Activated naive CD4-positive, alpha-beta T cell (primary cell): ENCODE results near the gene PAX2.
"Not testable (repeated sequence)": the region's sequence is repeated elsewhere in the genome, so short reads cannot be mapped to it uniquely, and the experiment has no call there.

Source experiments
- DNase-seq, 4 experiments: peaks; one replicate each; lab custom pipeline; 2025; lab: John Stamatoyannopoulos, UW

Gene PAX2

GRCh38 chr10:100744987-100745881 is at the start of gene PAX2:
Gene PAX2, plus strand, starts transcription at chr10:100745582. Its CDS starts 679 bp downstream, at chr10:100746261.
- no peak for DNase-seq

- no peak for DNase-seq
These were observed 48.9 kb upstream of the PAX2 start for GRCh38 chr10:100696477-100696901.

DNA sequence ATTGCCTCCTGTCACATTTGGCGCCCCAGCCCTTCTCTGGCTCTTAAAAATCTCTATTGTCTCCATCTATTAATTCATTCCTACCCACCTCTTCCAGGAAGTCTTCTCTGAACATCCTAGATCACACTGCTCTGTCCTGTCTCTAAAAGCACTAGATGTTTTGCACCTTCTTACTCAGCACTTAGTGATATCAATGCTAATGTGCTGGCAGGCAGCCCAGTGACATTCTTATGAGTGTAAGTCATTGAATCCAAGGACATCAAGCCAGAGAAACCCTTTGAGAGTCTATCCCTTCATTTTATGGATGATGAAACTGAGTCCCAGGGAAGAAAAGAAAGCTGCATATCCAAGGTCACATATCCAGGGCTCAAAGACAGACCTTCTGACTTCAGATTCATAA is 48.3 kb upstream of the PAX2 start:
- no peak for DNase-seq

DNA sequence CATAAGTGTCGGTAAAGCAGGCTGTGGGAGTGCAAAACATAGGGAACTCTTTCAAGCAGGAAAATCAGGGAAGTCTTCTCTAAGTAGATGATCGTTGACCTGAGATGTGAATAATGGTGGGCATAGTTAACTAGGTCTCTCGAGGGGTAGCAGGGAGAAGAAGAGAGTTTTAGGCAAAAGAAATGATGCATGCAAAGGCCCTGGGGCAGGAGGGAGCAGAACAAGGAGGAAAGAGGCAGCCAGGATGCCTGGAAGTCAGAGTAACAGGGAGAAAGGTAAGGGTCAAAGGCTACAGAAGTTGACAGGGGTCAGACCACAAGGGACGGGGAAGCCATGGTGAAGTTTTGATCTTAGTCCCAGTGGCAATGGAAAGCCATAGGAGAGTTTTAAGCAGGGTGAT is 47.8 kb upstream of the PAX2 start:
- no peak for DNase-seq

DNA sequence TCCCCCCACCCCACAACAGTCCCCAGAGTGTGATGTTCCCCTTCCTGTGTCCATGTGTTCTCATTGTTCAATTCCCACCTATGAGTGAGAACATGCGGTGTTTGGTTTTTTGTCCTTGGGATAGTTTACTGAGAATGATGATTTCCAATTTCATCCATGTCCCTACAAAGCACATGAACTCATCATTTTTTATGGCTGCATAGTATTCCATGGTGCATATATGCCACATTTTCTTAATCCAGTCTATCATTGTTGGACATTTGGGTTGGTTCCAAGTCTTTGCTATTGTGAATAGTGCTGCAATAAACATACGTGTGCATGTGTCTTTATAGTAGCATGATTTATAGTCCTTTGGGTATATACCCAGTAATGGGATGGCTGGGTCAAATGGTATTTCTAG is 43.7 kb upstream of the PAX2 start:
- not testable (repeated sequence) for DNase-seq

GRCh38 chr10:100705139-100705538 is 40.2 kb upstream of the PAX2 start:
- no peak for DNase-seq

DNA sequence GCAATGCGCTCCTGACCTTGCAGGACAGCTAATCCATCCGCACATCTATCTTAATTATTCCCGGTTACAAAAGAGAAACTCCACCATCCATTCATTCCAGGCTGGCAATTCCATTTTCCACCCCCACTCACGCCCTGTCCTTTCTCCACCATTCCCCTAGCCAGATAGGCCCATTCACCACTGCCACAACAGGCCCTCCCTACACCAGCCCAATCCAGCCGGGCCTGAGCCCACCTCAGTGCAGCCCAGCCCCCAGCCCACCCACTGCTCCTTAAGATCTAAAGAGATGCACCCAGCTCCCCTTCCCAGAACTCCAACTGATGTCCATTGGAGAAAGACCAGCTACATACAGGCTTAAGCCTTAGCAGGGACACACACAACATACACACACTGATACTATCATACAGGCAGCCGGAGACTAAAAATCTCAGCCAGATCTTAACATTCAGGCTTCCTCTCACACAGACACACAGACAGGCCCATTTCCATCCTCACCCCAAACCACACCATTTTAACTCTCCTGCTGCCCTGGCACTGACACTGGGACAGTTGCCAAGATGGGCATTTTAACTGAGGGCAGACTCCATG is 38.0 kb upstream of the PAX2 start:
- DNase-seq, result no peak

- no peak for DNase-seq
These were observed 36.0 kb upstream of the PAX2 start for GRCh38 chr10:100709146-100710082.

DNA sequence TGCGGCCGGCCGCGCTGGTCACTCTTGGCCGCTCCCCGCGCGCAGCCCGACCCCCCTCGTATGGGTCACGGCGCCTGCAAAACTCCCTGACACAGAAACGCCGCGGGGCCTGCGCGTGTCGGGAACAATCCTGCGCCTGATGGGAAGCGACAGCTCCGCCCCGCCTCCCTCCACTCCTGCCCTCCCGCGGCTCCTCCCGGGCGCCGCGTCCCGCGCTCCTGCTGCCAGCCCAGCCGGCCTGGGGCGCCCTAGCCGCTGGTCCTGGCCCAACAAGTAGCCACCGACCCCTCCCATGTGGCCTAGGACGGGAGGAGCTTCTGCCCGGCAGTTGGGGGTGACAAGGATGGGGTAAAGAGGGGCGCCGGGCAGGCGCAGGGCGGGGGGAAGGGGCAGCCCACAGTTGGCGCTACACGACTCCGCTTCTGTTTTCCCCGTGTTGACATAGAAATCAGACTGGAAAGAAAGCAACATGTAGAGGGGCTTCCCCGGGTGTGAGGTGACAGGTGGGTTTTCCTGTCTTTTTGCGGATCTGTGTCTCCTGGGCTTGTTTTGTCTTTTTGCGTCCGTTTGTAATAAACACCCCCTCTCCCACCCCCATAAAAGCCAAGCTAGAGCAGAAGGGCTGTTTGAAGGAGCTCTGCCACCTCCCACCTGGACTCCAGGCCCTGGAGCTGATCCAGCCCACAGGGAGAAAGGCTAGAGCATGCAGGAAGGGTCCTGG is 35.1 kb upstream of the PAX2 start:
- DNase-seq, result no peak

DNA sequence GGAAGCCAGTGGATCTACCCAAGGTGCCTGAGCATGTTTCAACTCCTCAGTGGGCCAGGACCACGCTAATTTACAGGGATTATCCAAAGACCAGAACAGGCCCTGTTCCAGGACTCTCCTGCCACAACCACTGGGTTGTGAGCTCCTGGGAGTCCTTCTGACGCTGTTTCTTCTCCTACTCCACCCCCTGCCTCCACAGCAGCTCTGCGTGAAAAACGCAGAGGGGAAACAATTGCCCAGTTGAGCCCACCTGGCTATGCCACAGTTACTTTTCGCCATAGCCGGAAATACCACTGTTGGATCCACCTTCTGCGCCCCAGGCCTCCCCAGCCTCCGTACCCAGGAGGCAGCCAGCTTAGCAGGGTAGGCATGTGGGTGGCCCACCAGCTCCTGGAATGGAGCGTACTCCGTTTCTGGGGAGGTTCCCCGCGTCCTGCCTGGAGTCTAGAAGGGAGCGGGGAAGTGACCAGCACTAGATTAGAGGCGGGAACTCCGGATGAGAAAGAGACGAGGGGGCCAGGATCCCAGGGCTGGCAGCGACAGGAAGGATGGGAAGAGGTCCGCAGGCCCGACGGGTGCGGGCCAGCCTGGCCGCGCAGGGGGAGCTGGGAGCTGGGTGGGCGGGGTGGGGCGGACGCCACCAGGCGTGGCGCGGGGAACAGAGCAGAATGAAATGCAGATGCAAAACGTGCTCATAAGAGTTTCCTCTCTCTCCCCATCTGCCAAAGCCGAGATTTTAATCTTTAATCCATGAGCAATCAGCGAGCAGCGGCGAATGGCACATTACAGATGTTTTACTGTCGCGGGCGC is 32.1 kb upstream of the PAX2 start:
- no peak for DNase-seq

DNA sequence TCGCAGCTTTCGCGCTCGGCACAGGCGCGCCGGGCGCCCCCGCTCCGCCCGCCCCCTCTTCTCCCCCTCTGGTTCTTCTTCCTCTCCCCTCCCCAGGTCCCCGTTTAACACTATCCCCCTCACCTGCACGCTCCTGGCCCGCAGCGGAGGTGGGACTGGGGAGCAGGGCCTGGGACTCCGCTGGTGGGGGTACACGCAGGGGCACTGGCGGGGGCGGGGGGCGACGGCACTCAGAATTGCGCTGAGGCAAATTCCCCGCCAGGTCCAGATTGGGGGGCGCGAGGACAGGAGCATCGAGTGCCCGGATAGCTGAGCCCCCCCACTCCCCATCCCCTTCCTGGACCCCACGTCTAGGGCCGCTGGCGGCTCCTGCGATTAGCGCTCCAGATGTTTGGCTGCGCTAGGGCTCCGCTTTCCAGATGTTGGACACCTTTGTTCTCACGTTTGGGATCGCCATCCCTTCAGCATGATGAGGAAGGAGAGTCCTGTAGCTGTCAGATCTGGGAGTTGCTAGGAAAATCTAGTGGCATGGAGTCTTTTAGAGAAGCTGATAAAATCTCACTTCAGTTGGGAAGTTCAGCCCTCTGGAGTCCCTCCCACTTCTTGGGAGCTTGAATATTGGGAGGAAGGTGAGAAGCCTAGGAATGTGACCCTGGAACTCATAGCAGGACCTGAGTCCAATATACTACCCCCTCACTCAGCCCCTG is 31.4 kb upstream of the PAX2 start:
- DNase-seq, result no peak

GRCh38 chr10:100714566-100714950 is 30.8 kb upstream of the PAX2 start:
- DNase-seq, result no peak

- no peak for DNase-seq
These were observed 30.3 kb upstream of the PAX2 start for GRCh38 chr10:100715101-100715444.

GRCh38 chr10:100715445-100716385 is 29.7 kb upstream of the PAX2 start:
- no peak for DNase-seq

DNA sequence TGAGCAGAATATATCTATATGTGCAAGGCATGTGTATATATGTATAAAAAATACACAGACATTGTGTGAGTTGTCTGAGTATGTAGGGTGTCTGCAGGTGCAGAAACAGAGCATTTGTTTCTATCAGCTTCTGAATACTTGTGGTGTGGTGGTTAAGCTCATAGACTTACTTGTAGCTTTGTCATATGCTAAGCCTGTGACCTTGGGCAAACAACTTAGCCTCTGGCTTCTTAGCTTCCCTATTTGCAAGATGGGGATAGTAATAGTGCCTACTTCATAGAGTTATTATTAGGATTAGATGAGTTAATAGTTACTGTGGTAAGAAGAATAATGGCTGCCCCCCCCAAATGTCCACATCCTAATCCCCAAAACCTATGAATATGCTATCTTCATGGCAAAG is 28.2 kb upstream of the PAX2 start:
- DNase-seq, result no peak

DNA sequence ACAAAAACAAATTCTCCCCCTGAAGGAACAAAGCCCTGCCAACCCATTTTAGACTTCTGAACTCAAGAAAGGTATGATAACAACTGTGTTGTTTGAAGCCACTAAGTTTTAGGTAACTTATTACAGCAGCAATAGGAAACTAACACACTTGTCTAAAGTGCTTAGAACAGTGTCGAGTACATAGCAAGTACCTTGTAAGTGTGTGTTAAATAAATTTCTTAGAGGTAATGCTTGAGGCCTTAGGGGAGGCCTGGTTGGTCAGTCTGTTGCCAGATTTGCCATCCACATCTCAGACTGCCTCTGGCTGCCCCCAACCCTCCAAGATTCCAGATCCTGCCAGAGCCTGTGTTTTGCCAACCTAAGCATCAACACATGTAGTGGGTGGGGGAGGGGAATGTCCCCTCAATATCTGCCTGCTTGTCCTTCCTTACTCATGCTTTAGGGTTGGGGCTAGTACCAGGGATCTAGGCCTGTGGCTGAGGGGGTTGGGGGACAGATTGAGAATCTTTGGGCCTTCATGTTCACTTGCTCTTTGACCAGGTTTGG is 27.1 kb upstream of the PAX2 start:
- no peak for DNase-seq

GRCh38 chr10:100723180-100723579 is 22.2 kb upstream of the PAX2 start:
- DNase-seq, result no peak

DNA sequence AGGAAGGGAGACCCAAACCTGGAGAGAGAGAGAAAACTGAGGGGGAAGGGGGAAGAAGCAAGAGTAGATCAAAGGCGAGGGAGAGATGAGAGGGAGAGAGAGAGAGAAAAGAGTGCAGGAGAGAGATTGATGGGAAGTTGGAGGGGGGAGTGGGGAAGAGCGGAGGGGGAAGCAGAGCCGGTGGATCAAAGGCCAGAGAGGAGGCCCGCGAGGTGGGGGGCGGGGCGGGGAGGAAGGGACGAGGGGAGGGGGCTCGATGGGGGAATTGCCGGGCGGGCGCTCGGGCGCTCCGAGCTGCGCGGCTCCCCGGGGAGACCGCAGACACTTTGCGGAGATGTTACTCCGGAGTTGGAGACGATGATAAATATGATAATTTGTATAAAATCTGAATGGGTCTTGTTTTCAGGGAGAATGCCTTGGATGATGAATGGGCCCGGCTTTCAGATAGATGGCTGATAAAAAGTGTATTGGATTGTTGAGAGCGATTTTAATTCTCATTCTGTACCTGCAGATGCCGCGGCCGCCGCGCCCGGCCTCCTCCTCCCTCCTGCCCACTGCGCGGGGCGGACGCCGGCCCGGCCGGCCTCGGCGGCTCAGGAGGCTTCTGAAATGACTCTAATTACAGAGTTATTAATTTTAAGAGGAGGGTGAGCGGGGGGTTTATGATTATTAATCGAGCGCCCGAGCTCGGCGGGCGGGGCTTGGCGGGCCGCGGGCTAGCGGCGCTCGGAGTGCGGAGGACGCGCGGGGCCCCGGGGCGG is 21.4 kb upstream of the PAX2 start:
- no peak for DNase-seq
